Liver (tissue), 3 donors: ENCODE data around the gene TOP3A.

ENCODE experiments used
- EGR1 ChIP-seq, 2 donors: IDR thresholded peaks; 2 replicates each; pipeline ENCODE4 v1.6.1; 2016 to 2018; ENCODE audit warnings: antibody characterized with exemption in 2 of 2, low read depth in 2 of 2
- GABPA ChIP-seq, 2 donors: IDR thresholded peaks in 1 of 2; conservative IDR thresholded peaks in 1 of 2; 2 replicates each; pipeline ENCODE4 v1.6.1; 2016; ENCODE audit warnings: antibody characterized with exemption in 2 of 2, mild to moderate bottlenecking in 1 of 2, moderate library complexity in 1 of 2
- SP1 ChIP-seq: IDR thresholded peaks from 2 replicates; pipeline ENCODE4 v1.6.1; 2018; ENCODE audit warnings: antibody characterized with exemption, mild to moderate bottlenecking
- TF ChIP-seq, protein P1 (sequence below): IDR thresholded peaks from 2 replicates; pipeline ENCODE4 v1.6.1; 2016; ENCODE audit warnings: antibody characterized with exemption
- TF ChIP-seq, protein P2 (sequence below): fragments of 150-350 bp; IDR thresholded peaks from 2 replicates; pipeline ENCODE4 v1.5.1; 2017; ENCODE audit warnings: improper control_type of control experiment, low read depth, low read length; ENCODE audit not compliant: missing input control
- TF ChIP-seq, protein P3 (sequence below): IDR thresholded peaks from 2 replicates; pipeline ENCODE4 v1.6.1; 2016; ENCODE audit warnings: antibody characterized with exemption, mild to moderate bottlenecking
- TF ChIP-seq, protein P4 (sequence below): IDR thresholded peaks from 2 replicates; pipeline ENCODE4 v1.6.1; 2016; ENCODE audit warnings: antibody characterized with exemption
- TF ChIP-seq, protein P5 (sequence below): IDR thresholded peaks from 2 replicates; pipeline ENCODE4 v1.6.1; 2016; ENCODE audit warnings: antibody characterized with exemption
- donor health status: healthy.
- donor health status: healthy.

DNA sequence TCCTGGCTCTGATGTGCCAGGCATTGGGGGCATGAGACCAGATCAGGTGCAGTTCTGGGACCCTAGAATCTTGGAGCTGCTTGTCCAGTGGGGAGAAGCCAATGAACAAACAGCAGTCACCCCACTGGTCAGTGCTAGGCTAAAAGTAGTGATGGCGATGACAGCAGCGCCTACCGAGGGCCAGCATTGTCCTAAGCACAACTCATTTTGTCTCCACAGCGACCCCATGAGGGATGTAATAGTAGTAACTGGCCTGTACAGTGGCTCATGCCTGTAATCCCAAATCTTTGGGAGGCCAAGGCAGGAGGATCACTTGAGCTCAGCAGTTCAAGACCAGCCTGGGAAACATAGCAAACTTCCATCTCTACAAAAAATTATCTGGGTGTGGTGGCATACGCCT lies 6.5 kb upstream of the TOP3A start:
- TF ChIP-seq, protein P1, sequence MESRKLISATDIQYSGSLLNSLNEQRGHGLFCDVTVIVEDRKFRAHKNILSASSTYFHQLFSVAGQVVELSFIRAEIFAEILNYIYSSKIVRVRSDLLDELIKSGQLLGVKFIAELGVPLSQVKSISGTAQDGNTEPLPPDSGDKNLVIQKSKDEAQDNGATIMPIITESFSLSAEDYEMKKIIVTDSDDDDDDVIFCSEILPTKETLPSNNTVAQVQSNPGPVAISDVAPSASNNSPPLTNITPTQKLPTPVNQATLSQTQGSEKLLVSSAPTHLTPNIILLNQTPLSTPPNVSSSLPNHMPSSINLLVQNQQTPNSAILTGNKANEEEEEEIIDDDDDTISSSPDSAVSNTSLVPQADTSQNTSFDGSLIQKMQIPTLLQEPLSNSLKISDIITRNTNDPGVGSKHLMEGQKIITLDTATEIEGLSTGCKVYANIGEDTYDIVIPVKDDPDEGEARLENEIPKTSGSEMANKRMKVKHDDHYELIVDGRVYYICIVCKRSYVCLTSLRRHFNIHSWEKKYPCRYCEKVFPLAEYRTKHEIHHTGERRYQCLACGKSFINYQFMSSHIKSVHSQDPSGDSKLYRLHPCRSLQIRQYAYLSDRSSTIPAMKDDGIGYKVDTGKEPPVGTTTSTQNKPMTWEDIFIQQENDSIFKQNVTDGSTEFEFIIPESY = no peak
- TF ChIP-seq EGR1 (IDR thresholded peaks at IDR 0.05; ENCODE audit: low read depth in 2 of 2) (no peak), GABPA (IDR thresholded peaks at IDR 0.05 in 1 of 2, conservative IDR thresholded peaks at IDR 0.05 in 1 of 2) (no peak), SP1 (no peak)
- TF ChIP-seq, protein P2, sequence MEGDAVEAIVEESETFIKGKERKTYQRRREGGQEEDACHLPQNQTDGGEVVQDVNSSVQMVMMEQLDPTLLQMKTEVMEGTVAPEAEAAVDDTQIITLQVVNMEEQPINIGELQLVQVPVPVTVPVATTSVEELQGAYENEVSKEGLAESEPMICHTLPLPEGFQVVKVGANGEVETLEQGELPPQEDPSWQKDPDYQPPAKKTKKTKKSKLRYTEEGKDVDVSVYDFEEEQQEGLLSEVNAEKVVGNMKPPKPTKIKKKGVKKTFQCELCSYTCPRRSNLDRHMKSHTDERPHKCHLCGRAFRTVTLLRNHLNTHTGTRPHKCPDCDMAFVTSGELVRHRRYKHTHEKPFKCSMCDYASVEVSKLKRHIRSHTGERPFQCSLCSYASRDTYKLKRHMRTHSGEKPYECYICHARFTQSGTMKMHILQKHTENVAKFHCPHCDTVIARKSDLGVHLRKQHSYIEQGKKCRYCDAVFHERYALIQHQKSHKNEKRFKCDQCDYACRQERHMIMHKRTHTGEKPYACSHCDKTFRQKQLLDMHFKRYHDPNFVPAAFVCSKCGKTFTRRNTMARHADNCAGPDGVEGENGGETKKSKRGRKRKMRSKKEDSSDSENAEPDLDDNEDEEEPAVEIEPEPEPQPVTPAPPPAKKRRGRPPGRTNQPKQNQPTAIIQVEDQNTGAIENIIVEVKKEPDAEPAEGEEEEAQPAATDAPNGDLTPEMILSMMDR = no peak
- TF ChIP-seq, protein P3, sequence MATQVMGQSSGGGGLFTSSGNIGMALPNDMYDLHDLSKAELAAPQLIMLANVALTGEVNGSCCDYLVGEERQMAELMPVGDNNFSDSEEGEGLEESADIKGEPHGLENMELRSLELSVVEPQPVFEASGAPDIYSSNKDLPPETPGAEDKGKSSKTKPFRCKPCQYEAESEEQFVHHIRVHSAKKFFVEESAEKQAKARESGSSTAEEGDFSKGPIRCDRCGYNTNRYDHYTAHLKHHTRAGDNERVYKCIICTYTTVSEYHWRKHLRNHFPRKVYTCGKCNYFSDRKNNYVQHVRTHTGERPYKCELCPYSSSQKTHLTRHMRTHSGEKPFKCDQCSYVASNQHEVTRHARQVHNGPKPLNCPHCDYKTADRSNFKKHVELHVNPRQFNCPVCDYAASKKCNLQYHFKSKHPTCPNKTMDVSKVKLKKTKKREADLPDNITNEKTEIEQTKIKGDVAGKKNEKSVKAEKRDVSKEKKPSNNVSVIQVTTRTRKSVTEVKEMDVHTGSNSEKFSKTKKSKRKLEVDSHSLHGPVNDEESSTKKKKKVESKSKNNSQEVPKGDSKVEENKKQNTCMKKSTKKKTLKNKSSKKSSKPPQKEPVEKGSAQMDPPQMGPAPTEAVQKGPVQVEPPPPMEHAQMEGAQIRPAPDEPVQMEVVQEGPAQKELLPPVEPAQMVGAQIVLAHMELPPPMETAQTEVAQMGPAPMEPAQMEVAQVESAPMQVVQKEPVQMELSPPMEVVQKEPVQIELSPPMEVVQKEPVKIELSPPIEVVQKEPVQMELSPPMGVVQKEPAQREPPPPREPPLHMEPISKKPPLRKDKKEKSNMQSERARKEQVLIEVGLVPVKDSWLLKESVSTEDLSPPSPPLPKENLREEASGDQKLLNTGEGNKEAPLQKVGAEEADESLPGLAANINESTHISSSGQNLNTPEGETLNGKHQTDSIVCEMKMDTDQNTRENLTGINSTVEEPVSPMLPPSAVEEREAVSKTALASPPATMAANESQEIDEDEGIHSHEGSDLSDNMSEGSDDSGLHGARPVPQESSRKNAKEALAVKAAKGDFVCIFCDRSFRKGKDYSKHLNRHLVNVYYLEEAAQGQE = no peak
- TF ChIP-seq, protein P4, sequence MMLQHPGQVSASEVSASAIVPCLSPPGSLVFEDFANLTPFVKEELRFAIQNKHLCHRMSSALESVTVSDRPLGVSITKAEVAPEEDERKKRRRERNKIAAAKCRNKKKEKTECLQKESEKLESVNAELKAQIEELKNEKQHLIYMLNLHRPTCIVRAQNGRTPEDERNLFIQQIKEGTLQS = no peak
- TF ChIP-seq, protein P5, sequence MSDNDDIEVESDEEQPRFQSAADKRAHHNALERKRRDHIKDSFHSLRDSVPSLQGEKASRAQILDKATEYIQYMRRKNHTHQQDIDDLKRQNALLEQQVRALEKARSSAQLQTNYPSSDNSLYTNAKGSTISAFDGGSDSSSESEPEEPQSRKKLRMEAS = no peak
